ENCODE measurements around the gene SFT2D2.

SFT2D2 gene

DNA sequence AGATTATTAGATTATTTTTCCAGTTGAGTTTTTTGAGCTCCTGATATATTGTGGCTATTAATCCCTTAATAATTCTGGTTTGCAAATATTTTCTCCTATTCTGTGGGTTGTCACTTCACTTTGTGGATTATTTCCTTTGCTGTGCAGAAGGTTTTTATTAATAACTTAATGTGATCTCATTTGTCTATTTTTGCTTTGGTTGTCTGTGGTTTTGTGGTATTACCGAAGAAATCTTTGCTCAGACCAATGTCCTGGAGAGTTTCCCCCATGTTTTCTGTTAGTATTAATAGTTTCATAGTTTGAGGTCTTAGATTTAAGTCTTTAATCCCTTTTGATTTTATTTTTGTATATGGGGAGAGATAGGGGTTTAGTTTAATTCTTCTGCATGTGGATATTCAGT, 47.8 kb downstream of the SFT2D2 start:
- H3K27ac Mint-ChIP-seq = peak overlapping the region; percentile 44
- ATAC-seq = no peak
- H3K36me3 Mint-ChIP-seq = peaks cover 65% of the 10 kb centered on the region
- no peaks in the 10 kb centered on the region for H3K27me3 Mint-ChIP-seq
- H3K4me1 Mint-ChIP-seq = peaks cover 16% of the 10 kb centered on the region
- peaks cover 3% of the 10 kb centered on the region for H3K9me3 Mint-ChIP-seq
- H3K4me3 Mint-ChIP-seq = no peak overlapping the region

DNA sequence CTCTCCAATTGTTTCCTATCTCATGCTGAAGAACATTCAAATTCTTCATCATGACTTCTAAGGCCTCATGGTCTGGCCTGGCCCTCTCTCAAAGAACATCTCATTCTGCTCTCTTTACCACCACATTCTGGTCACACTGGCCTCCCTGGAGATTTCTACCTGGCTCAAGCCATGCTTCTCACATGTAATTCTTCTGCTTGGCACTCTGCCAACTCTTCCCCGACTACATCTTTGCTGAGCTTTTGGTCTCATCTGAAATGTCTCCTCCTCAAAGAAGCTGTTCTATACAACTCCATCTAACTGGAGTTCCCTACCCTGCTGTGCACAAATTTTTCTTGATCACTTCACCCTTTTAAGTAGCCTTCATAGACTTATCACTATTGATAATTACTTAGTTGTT, 53.4 kb downstream of the SFT2D2 start:
- Mint-ChIP-seq H3K4me1 (peaks cover 2% of the 10 kb centered on the region), H3K4me3 (no peak overlapping the region)

GRCh38 chr1:168280296-168280927, 54.6 kb downstream of the SFT2D2 start, which contains the start of gene TBX19:
TSS of gene TBX19 (plus strand) at chr1:168280877. CDS start at chr1:168281091, 214 bp downstream.
- Mint-ChIP-seq H3K27me3 (no peaks in the 10 kb centered on the region), H3K9me3 (peaks cover 3% of the 10 kb centered on the region), H3K4me1 (peaks cover 4% of the 10 kb centered on the region), H3K4me3 (no peak within 1 kb of the TSS), H3K36me3 (peaks cover 66% of the 10 kb centered on the region), H3K27ac (no peak within 1 kb of the TSS)
- ATAC-seq = no peak

More for the DNA sequence above, 53.4 kb downstream of the SFT2D2 start:
- Mint-ChIP-seq H3K27me3 (no peaks in the 10 kb centered on the region), H3K27ac (no peak overlapping the region), H3K36me3 (peaks cover 73% of the 10 kb centered on the region), H3K9me3 (peaks cover 3% of the 10 kb centered on the region)
- ATAC-seq = no peak

GRCh38 chr1:168281603-168282325, 56.0 kb downstream of the SFT2D2 start:
- H3K4me1 Mint-ChIP-seq = peaks cover 6% of the 10 kb centered on the region
- no peak overlapping the region for H3K4me3 Mint-ChIP-seq
- no peak overlapping the region for H3K27ac Mint-ChIP-seq
- peaks cover 3% of the 10 kb centered on the region for H3K9me3 Mint-ChIP-seq
- H3K27me3 Mint-ChIP-seq = no peaks in the 10 kb centered on the region
- peaks cover 63% of the 10 kb centered on the region for H3K36me3 Mint-ChIP-seq
- ATAC-seq = no peak

- no peak overlapping the region for H3K4me3 Mint-ChIP-seq
- H3K27ac Mint-ChIP-seq = no peak overlapping the region
- peaks cover 53% of the 10 kb centered on the region for H3K36me3 Mint-ChIP-seq
- H3K9me3 Mint-ChIP-seq = peaks cover 3% of the 10 kb centered on the region
- ATAC-seq = no peak
- H3K4me1 Mint-ChIP-seq = peaks cover 6% of the 10 kb centered on the region
- H3K27me3 Mint-ChIP-seq = no peaks in the 10 kb centered on the region
These were observed 59.7 kb downstream of the SFT2D2 start for GRCh38 chr1:168285521-168285790.

DNA sequence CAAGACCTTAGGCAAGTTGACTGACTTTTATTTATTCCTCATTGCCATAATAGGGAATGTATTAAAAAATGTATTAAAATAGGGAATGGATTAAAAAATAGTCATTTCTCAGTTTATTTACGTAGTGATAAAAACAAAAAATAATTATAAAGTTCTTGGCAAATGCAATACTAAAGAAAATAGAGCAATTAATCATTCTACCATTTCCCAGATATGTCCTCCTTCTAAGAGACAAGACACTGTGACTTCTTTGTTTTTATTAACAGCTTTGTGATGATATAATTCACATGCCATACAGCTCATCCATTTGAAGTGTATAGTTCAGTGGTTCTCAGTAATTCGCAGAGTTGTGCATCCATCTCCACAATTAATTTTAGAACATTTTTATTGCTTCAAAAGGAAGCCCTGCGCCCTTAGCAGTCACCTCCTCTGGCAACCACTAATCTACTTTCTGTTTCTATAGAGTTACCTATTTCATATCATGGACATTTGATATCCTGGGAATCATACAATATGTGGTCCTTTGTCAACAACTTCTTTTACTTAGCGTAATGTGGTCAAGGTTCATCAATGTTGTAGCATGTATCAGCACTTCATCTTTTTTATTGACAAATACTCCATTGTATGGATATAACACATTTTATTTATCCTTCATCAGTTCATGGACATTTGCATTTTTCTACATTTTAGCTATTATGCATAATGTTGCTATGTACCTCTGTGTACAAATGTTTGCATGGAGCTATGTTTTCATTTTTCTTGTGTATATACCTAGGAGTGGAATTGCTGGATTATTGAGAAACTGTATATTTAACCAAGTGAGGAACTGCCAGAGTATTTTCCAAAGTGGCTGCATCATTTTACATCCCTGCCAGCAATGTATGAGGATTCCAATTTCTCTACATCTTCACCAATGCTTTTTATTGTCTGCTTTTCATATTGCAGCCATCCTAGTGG, 60.4 kb downstream of the SFT2D2 start:
- Mint-ChIP-seq H3K27ac (no peak overlapping the region), H3K36me3 (peaks cover 49% of the 10 kb centered on the region), H3K4me3 (no peak overlapping the region), H3K27me3 (no peaks in the 10 kb centered on the region), H3K9me3 (peaks cover 3% of the 10 kb centered on the region), H3K4me1 (peaks cover 6% of the 10 kb centered on the region)
- ATAC-seq = no peak

GRCh38 chr1:168287237-168287664, 61.4 kb downstream of the SFT2D2 start:
- Mint-ChIP-seq H3K27ac (no peak overlapping the region), H3K27me3 (no peaks in the 10 kb centered on the region), H3K9me3 (peaks cover 3% of the 10 kb centered on the region), H3K4me1 (peaks cover 6% of the 10 kb centered on the region), H3K36me3 (peaks cover 41% of the 10 kb centered on the region), H3K4me3 (no peak overlapping the region)
- no peak for ATAC-seq

DNA sequence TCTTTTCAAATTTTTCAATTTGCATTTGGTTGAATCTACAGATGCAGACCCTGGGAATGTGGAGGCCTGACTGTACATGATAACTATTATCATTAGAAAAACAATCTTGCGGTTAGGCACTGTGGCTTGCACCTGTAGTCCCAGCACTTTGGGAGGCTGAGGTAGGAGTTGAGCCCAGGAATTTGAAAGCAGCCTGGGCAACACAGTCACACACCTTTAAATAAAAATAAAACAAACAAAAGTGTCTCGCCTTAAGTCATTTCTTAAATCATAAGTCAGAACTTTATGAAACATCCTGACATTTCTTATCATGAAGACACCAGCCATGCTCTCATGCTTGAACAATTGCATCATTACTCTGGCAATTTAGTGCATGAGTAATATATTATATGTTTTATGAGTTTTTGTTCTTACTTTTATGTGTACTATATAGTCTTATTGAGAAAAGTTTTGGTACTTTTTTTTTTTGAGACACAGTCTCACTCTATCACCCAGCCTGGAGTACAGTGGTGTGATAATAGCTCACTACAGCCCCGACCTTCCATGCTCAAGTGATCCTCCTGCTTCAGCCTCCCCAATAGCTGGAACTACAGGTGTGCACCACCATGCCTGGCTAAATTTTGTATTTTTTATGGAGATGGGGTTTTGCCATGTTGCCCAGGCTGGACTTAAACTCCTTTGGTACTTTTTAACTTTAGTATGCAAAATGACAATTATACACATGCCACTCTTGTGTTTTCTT, 62.7 kb downstream of the SFT2D2 start:
- H3K36me3 Mint-ChIP-seq = peaks cover 41% of the 10 kb centered on the region
- H3K27ac Mint-ChIP-seq = no peak overlapping the region
- H3K27me3 Mint-ChIP-seq = no peaks in the 10 kb centered on the region
- H3K4me3 Mint-ChIP-seq = no peak overlapping the region
- no peaks in the 10 kb centered on the region for H3K9me3 Mint-ChIP-seq
- ATAC-seq = no peak
- H3K4me1 Mint-ChIP-seq = peaks cover 6% of the 10 kb centered on the region

- Mint-ChIP-seq H3K27ac (no peak overlapping the region), H3K27me3 (no peaks in the 10 kb centered on the region), H3K36me3 (peaks cover 33% of the 10 kb centered on the region), H3K4me1 (no peaks in the 10 kb centered on the region), H3K4me3 (no peak overlapping the region), H3K9me3 (no peaks in the 10 kb centered on the region)
- ATAC-seq = no peak
These were observed 65.5 kb downstream of the SFT2D2 start for GRCh38 chr1:168291222-168291837.

GRCh38 chr1:168293356-168293755, 67.6 kb downstream of the SFT2D2 start:
- ATAC-seq = no peak
- H3K27ac Mint-ChIP-seq = no peak overlapping the region
- peaks cover 31% of the 10 kb centered on the region for H3K36me3 Mint-ChIP-seq
- no peaks in the 10 kb centered on the region for H3K27me3 Mint-ChIP-seq
- H3K4me3 Mint-ChIP-seq = no peak overlapping the region
- no peaks in the 10 kb centered on the region for H3K9me3 Mint-ChIP-seq
- no peaks in the 10 kb centered on the region for H3K4me1 Mint-ChIP-seq

- Mint-ChIP-seq H3K27ac (no peak overlapping the region), H3K9me3 (no peaks in the 10 kb centered on the region), H3K27me3 (no peaks in the 10 kb centered on the region), H3K4me1 (no peaks in the 10 kb centered on the region), H3K36me3 (peaks cover 36% of the 10 kb centered on the region), H3K4me3 (no peak overlapping the region)
- no peak for ATAC-seq
These were observed 69.8 kb downstream of the SFT2D2 start for GRCh38 chr1:168295411-168296114.

DNA sequence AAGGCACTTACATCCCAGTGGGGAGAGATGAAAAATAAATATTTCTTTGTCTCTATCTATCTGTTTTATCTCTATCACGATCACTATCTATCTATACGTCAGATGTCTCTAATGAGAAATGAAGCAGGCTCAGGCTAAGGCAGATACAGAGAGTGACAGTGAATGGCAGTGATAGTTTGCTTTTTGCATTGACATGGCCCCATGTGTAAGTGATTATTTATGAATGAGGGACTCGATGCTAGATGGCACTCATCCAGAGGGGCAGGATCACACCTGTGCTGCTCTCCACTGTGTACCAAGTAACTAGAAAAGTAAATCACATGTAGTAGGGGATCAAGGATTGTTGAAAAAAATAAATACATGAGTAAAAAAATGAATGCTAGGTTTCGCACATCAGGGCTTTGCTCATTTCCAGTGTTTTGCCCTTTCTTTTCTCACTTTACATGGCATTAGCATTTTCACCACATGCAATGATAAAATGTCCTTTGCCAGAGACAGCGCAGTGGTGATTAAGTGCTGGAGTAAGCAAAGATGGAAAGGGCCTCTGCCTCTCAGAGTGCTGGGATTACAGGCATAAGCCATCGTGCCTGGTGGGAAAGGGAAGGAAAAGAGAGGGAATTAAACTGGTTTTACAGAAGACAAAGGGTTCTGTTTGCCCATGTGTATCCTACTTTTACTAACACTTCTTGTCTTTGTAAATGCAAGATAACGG, 71.4 kb downstream of the SFT2D2 start:
- Mint-ChIP-seq H3K36me3 (peaks cover 34% of the 10 kb centered on the region), H3K9me3 (no peaks in the 10 kb centered on the region), H3K27ac (no peak overlapping the region), H3K27me3 (no peaks in the 10 kb centered on the region), H3K4me3 (no peak overlapping the region), H3K4me1 (no peaks in the 10 kb centered on the region)
- no peak for ATAC-seq

GRCh38 chr1:168298446-168298845, 72.6 kb downstream of the SFT2D2 start:
- Mint-ChIP-seq H3K4me3 (no peak overlapping the region), H3K9me3 (no peaks in the 10 kb centered on the region), H3K36me3 (peaks cover 37% of the 10 kb centered on the region), H3K27ac (no peak overlapping the region), H3K27me3 (no peaks in the 10 kb centered on the region), H3K4me1 (no peaks in the 10 kb centered on the region)
- no peak for ATAC-seq

All from stimulated activated memory B cell treated with anti-CD40 and anti-IgM and Interleukin-4, amounts not matched to agents 10 μg/mL and 1 μg/mL and 100 μg/mL, for 72 hours (primary cell).